Heart left ventricle (tissue), 13 donors: ENCODE results near the gene KCNE4.

ENCODE experiments used
- CTCF ChIP-seq, 12 donors: fragments of 200-600 bp; sonication (generic) in 4 of 12; IDR thresholded peaks; one replicate each; pipeline versions ENCODE4 v1.5.0 to v1.8.0; 2018 to 2022; ENCODE audit warnings: antibody characterized with exemption in 12 of 12, mild to moderate bottlenecking in 5 of 12
- POLR2A ChIP-seq, 2 donors: fragments of 450-650 bp; IDR thresholded peaks; one replicate each; pipeline ENCODE4 v1.6.1; 2017; ENCODE audit warnings: antibody characterized with exemption in 2 of 2, mild to moderate bottlenecking in 2 of 2, moderate library complexity in 2 of 2
- donor health status: ischemic (EF 13 %, LVEDD 7.1; RV severe dilation, severe dysfunction).
- donor health status: DM: no; HTN: yes; CAD: no.
- donor health status: DM: no; HTN: no; CAD: no.
- donor health status: ischemic (EF 25% LVEDD 6.9; RV normal size, moderate dysfunction).
- donor health status: ischemic (EF 25% LVEDD 5.7; RV mildly dilated, moderate dysfunction).
- donor health status: ischemic (EF 35%, LVEDD 5.7; RV mildly dilated, moderate dysfunction).
- donor health status: nonischemic (EF 11% LVEDD 7.7; RV severe dilation, severe dysfunction).
- donor health status: DM: yes; HTN: yes; CAD: no.
- donor health status: PGD.
- donor health status: ischemic (EF 29% LVEDD 5.4; RV normal size, mild dysfunction).
- donor health status: nonischemic (EF 23%, LVEDD 6.1; RV moderate dilation, normal function).

DNA sequence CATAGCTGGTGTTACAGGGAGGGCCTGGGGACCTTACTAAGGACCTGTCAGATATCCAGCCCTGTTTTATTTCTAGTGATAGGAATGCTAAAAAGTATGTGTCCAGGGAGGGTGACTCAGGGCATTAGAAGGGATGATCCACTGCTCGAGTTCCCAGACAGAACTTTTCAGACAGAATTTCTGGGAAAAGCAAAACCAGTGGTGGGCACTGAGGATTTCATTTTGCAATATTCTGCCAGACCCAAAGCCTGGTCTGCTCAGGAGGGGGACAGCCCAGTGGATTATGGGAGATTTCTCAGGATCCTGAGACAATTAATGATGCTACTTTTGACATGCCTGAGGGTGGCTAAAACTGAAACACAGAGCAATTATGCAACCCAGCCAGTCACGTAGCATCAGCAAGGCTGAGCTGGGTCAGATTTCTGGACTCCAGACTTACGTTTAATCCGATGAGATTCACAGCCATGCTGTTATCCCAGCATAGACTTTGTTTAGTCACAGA, 4.7 kb upstream of the KCNE4 start:
- TF ChIP-seq CTCF (IDR thresholded peaks at IDR 0.05) (no peak), POLR2A (IDR thresholded peaks at IDR 0.05) (no peak)
